ENCODE results near the gene DCC.

DCC gene

DNA sequence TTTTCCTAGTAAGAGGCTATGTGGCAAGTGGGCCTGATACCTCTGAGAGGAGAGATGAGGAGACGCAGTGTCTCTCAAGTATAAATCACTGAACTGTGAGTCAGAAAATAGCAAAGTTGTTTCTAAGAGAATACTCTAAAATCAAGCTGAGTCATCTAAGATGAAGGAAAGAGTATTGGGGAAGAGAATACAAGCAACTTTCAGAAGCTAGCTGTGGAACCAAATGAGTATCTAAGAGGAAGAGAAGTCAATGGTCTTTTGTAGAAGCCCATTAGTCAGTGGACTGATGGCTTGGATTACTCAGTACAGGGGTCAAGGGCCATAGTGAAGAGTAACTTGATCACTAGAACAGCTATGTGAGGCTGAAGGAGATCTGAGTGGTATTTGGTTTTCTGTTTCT lies 2.7 kb upstream of the DCC start:
- Histone ChIP-seq H3K79me2 (ENCODE audit: insufficient read depth, low read depth) (no peaks in the 10 kb centered on the region), H3K9ac (no peak overlapping the region), H3K36me3 (ENCODE audit: insufficient read depth) (no peaks in the 10 kb centered on the region), H3K4me3 (IDR thresholded peaks at IDR 0.05; ENCODE audit: insufficient read depth, low read depth, low read length) (no peak overlapping the region), H2AFZ (ENCODE audit: low read depth) (no peak overlapping the region), H3K4me1 (ENCODE audit: low read depth, poor library complexity, severe bottlenecking) (peaks cover 13% of the 10 kb centered on the region), H3K4me2 (no peak overlapping the region), H4K20me1 (ENCODE audit: insufficient read depth) (no peaks in the 10 kb centered on the region), H3K27me3 (ENCODE audit: insufficient read depth, low read depth) (no peaks in the 10 kb centered on the region), H3K27ac (no peak overlapping the region)
- TF ChIP-seq, protein P1, sequence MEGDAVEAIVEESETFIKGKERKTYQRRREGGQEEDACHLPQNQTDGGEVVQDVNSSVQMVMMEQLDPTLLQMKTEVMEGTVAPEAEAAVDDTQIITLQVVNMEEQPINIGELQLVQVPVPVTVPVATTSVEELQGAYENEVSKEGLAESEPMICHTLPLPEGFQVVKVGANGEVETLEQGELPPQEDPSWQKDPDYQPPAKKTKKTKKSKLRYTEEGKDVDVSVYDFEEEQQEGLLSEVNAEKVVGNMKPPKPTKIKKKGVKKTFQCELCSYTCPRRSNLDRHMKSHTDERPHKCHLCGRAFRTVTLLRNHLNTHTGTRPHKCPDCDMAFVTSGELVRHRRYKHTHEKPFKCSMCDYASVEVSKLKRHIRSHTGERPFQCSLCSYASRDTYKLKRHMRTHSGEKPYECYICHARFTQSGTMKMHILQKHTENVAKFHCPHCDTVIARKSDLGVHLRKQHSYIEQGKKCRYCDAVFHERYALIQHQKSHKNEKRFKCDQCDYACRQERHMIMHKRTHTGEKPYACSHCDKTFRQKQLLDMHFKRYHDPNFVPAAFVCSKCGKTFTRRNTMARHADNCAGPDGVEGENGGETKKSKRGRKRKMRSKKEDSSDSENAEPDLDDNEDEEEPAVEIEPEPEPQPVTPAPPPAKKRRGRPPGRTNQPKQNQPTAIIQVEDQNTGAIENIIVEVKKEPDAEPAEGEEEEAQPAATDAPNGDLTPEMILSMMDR (conservative IDR thresholded peaks at IDR 0.05; ENCODE audit: low read depth, low read length), result no peak

DNA sequence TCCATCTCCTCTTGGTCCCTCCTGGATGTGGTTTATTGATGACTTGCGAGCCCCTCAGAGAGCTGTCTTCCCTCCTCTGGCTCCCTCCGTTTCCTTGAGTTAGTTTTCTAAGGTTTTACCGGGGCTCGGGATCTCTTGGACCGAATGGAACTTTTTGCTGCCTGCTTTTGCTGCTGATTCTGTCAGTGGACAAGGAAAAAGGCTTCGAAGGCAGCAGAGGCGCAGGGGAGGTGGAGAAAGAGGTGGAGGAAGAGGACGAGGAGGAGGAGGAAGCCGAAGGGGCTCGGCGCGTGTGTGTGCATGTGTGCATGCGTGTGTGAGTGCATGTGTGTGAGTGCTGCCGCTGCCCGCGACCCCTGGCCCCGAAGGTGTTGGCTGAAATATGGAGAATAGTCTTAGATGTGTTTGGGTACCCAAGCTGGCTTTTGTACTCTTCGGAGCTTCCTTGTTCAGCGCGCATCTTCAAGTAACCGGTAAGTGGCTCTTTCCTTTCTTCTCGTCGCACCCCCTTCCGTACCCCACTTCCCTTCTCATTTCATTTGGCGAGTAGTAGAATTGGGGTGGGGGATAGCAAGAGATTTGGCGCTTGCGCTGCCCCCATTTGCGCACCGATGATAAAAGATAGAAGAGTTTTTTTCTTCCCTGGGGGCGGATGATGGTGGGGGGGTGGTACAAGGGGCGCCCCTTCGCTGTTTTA lies 557 bp downstream of the DCC start:
- TF ChIP-seq, protein P1 (conservative IDR thresholded peaks at IDR 0.05; ENCODE audit: low read depth, low read length), result no peak
- Histone ChIP-seq H3K9ac (peak overlapping the region; percentile 33; the same call in 1 of the 2 replicates), H3K4me2 (peak overlapping the region; percentile 84), H3K36me3 (ENCODE audit: insufficient read depth) (no peaks in the 10 kb centered on the region), H2AFZ (ENCODE audit: low read depth) (peak overlapping the region; percentile 95), H3K79me2 (ENCODE audit: insufficient read depth, low read depth) (no peaks in the 10 kb centered on the region), H4K20me1 (ENCODE audit: insufficient read depth) (no peaks in the 10 kb centered on the region), H3K4me1 (ENCODE audit: low read depth, poor library complexity, severe bottlenecking) (peaks cover 22% of the 10 kb centered on the region), H3K27me3 (ENCODE audit: insufficient read depth, low read depth) (no peaks in the 10 kb centered on the region), H3K27ac (no peak overlapping the region), H3K4me3 (IDR thresholded peaks at IDR 0.05; ENCODE audit: insufficient read depth, low read depth, low read length) (no peak overlapping the region)

DNA sequence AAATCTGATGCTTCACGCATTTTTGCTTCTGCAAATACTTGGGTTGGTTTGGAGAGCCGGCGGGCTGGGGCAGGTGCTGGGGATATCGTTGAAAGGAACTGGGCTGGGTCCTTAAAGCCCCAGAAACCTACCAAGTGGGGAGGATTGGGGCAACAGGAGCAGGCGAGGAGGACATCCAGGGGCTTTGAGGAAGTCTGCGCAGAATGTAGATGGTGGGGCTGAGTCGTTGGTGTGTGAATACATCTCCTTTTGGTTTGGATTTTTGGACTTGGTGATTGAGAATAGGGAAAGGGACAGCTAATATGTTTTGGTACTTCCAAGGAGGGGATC lies 1.1 kb downstream of the DCC start:
- Histone ChIP-seq H3K36me3 (ENCODE audit: insufficient read depth) (no peaks in the 10 kb centered on the region), H3K4me2 (peak overlapping the region; percentile 84; the same call in 1 of the 2 replicates), H4K20me1 (ENCODE audit: insufficient read depth) (no peaks in the 10 kb centered on the region), H3K4me3 (IDR thresholded peaks at IDR 0.05; ENCODE audit: insufficient read depth, low read depth, low read length) (no peak overlapping the region), H3K79me2 (ENCODE audit: insufficient read depth, low read depth) (no peaks in the 10 kb centered on the region), H3K9ac (no peak overlapping the region), H3K27ac (no peak overlapping the region), H2AFZ (ENCODE audit: low read depth) (peak overlapping the region; percentile 95; the same call in 1 of the 2 replicates), H3K27me3 (ENCODE audit: insufficient read depth, low read depth) (no peaks in the 10 kb centered on the region), H3K4me1 (ENCODE audit: low read depth, poor library complexity, severe bottlenecking) (peaks cover 22% of the 10 kb centered on the region)
- TF ChIP-seq, protein P1 (conservative IDR thresholded peaks at IDR 0.05; ENCODE audit: low read depth, low read length), result no peak

DNA sequence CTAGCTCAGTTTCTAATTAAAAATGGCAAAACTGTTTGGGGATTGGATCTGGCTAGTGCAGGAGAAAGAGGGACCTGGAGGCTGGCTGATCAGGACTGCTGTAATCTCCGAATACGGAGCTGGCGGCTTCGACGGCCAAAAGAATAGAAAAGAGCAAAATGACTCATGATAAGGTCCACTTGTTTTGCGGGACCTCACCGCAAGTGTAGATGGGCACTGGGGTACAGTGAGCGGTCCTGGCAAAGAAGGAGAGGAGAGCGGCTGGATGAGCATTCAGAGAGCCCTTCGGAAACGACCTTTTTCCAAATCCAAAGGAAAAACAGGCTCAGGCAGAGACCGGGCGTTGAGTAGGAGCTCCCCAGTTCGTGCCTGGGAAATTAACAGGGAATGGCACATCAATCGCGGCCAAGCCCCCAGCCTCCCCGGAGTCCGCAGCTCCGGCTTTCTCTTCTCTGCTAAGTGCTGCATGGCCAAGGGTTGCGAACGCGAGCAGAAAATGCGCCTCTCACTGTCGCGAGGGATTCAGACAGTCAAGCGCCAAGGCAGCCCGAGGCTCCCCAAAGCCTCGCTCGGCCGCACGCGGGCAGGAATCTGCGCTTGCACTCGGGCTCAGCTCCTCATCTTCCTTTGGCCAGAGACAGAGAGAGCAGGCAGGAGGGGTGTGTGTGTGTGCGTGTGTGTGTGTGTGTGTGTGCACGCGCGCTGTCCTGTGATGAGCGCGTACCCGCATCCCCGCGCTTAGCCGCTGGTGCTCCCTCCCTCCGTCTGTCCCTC lies 1.8 kb downstream of the DCC start:
- Histone ChIP-seq H3K27ac (no peak overlapping the region), H3K4me1 (ENCODE audit: low read depth, poor library complexity, severe bottlenecking) (peaks cover 22% of the 10 kb centered on the region), H2AFZ (ENCODE audit: low read depth) (no peak overlapping the region), H4K20me1 (ENCODE audit: insufficient read depth) (no peaks in the 10 kb centered on the region), H3K27me3 (ENCODE audit: insufficient read depth, low read depth) (no peaks in the 10 kb centered on the region), H3K79me2 (ENCODE audit: insufficient read depth, low read depth) (no peaks in the 10 kb centered on the region), H3K36me3 (ENCODE audit: insufficient read depth) (no peaks in the 10 kb centered on the region), H3K9ac (no peak overlapping the region), H3K4me3 (IDR thresholded peaks at IDR 0.05; ENCODE audit: insufficient read depth, low read depth, low read length) (no peak overlapping the region), H3K4me2 (no peak overlapping the region)
- TF ChIP-seq, protein P1 (conservative IDR thresholded peaks at IDR 0.05; ENCODE audit: low read depth, low read length), result no peak

All from KMS-11 (cell line).